Stimulated activated CD8-positive, alpha-beta memory T cell treated with anti-CD3 and anti-CD28 coated beads, Interleukin-7, amount 100 ng/mL, for 24 hours (primary cell): ENCODE results near the gene MTFMT.
"Not testable (repeated sequence)": the region's sequence is repeated elsewhere in the genome, so short reads cannot be mapped to it uniquely, and the experiment has no call there.

ENCODE experiments used
- DNase-seq: peaks from one replicate; pipeline ENCODE4 v3.0.0-alpha.2; 2020; ENCODE audit warnings: low read depth

The MTFMT gene

GRCh38 chr15:65060641-65061397 is 31.4 kb upstream of the MTFMT start:
- DNase-seq, result no peak

- no peak for DNase-seq
These were observed 30.6 kb upstream of the MTFMT start for GRCh38 chr15:65059931-65060596.

- DNase-seq, result no peak
These were observed 29.9 kb upstream of the MTFMT start for GRCh38 chr15:65059369-65059750.

GRCh38 chr15:65058394-65059368 is 29.2 kb upstream of the MTFMT start:
- DNase-seq, result no peak

- no peak for DNase-seq
These were observed 28.1 kb upstream of the MTFMT start for GRCh38 chr15:65057549-65057940.

- DNase-seq, result no peak
These were observed 27.6 kb upstream of the MTFMT start for GRCh38 chr15:65056868-65057548.

GRCh38 chr15:65056106-65056505 is 26.7 kb upstream of the MTFMT start:
- no peak for DNase-seq

- DNase-seq, result no peak
These were observed 25.9 kb upstream of the MTFMT start for GRCh38 chr15:65055201-65055870.

GRCh38 chr15:65054333-65055200 is 25.1 kb upstream of the MTFMT start:
- peak; percentile 20 for DNase-seq

GRCh38 chr15:65052956-65053355 is 23.5 kb upstream of the MTFMT start:
- DNase-seq, result no peak

GRCh38 chr15:65051266-65051665 is 21.8 kb upstream of the MTFMT start:
- no peak for DNase-seq

GRCh38 chr15:65050270-65050669 is 20.8 kb upstream of the MTFMT start:
- no peak for DNase-seq

GRCh38 chr15:65049418-65049840 is 20.0 kb upstream of the MTFMT start:
- peak; percentile 76 for DNase-seq

- DNase-seq, result no peak
These were observed 18.8 kb upstream of the MTFMT start for GRCh38 chr15:65048241-65048640.

- no peak for DNase-seq
These were observed 15.5 kb upstream of the MTFMT start, which contains the start of gene SLC51B for GRCh38 chr15:65044724-65045481. TSS of gene SLC51B (plus strand) at chr15:65045387. CDS start at chr15:65050005, 4,618 bp downstream.

- DNase-seq, result not testable (repeated sequence)
These were observed 14.8 kb upstream of the MTFMT start for GRCh38 chr15:65044218-65044617.

- DNase-seq, result no peak
These were observed 13.4 kb upstream of the MTFMT start for GRCh38 chr15:65042776-65043327.

GRCh38 chr15:65041787-65042186 is 12.3 kb upstream of the MTFMT start:
- DNase-seq, result no peak

- no peak for DNase-seq
These were observed 11.0 kb upstream of the MTFMT start for GRCh38 chr15:65040461-65040860.
